ENCODE results near the gene MTR.

GRCh38 chr1:236819856-236820255 is 24.8 kb downstream of the MTR start:
- TF ChIP-seq POLR2AphosphoS5 (IDR thresholded peaks at IDR 0.05; ENCODE audit: low read depth, low read length) (no peak), TAF1 (IDR thresholded peaks at IDR 0.05; ENCODE audit: borderline replicate concordance, insufficient read depth, low read length) (no peak), REST (IDR thresholded peaks at IDR 0.05; ENCODE audit: insufficient read depth in 1 of 2, low read depth in 2 of 2, low read length in 2 of 2) (no peak), SIN3A (IDR thresholded peaks at IDR 0.05; ENCODE audit: borderline replicate concordance, insufficient read depth, low read length) (no peak)

Data from PFSK-1 (cell line).